Brain pericyte (primary cell): Measurements from ENCODE around the gene CTSK.

ENCODE experiments used
- DNase-seq: peaks from one replicate; pipeline ENCODE4 v3.0.0-alpha.2; 2012; ENCODE audit warnings: low read depth, low spot score

CTSK gene

DNA sequence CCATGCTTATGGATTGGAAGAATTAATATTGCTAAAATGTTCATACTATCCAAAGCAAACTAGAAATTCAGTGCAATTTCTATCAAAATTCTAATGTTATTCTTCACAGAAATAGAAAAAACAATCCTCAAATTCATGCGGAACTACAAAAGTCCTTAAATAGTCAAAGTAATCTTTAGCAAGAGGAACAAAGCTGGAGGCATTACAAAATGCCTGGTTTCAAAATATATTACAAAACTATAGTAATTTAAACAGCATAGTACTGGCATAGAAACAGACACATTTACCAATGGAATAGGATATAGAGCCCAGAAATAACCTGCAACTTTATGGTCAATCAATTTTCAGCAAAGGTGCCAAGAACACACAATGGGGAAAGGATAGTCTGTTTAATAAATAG, 46.3 kb downstream of the CTSK start:
- no peak for DNase-seq

DNA sequence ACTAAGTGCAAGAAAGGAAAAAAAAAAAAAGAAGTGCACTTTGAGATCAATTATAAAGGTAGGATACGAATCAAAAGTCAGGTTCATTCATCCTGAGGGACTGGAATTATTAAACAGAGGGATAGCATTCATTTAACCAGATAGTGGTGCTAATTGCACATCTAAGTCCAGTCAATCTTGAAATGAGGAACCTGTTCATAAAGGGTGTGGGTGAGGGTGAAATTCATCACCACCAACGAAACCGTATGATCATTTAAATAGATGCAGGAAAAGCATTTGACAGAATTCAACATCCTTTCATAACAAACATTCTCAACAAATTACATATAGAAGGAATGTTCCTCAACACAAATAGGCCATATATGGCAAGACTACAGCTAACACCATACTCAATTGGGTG, 48.0 kb downstream of the CTSK start:
- DNase-seq: no peak

GRCh38 chr1:150753416-150753815, 54.6 kb downstream of the CTSK start:
- DNase-seq: no peak

- DNase-seq: no peak
These were observed 56.6 kb downstream of the CTSK start for GRCh38 chr1:150751443-150751842.

- no peak for DNase-seq
These were observed 58.2 kb downstream of the CTSK start for GRCh38 chr1:150749720-150750311.

DNA sequence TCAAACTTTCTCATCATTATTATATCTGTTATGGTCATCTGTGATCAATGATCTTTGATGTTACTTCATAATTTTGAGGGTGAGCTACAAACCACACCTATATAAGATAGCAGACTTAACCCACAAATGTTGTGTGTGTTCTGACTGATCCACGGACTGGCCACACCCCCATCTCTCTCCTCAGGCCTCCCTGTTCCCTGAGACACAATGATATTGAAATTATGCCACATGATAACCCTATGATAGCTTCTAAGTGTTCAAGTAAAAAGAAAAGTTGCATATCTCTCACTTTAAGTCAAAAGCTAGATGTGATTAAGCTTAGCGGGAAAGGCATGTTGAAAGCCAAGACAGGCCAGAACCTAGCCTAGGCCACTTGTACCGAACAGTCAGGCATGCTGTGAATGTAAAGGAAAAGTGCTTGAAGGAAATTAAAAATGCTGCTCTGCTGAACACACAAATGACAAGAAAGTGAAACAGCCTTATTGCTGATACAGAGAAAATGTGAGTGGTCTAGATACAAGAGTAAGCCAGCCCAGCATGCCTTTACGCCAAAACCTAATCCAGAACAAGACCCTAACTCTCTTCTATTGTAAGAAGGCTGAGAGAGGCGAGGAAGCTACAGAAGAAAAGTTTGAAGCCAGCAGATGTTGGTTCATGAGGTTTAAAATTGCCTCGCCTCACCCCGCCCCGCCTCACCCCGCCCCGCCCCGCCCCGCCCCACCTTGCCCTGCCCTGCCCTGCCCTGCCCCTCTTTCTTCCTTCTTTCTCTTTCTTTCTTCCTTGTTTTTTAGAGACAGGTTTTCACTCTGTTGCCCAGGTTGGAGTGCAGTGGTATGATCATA, 59.0 kb downstream of the CTSK start:
- DNase-seq: no peak
